ENCODE measurements around the gene SLC25A13. TPM values are rescaled to one million over a fixed set of nuclear protein-coding genes. Genes with fewer than 3 reads are reported as not detected.

The SLC25A13 gene
- total RNA-seq, 1 donor from 2014 or later = 44.0 TPM

DNA sequence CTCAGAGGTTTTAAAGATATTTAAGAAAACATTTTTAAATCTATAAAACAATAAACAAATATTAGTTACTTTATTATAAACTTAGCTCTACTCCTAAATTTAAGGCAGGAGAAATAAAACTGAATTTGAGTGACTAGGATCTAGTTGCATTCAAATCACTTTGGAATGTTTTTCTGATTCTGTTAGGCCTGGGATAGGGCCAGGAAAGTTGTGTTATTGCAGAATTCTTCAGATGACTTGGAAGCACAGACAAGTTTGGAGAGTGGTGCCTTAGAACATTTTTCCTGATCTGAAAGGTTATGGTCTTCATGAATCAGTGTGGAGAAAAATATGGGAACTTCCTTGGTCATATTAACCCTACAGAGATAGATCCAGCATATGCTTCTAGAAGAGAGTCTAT is 15.6 kb upstream of the SLC25A13 start:
- no peaks in the 10 kb centered on the region for H3K27me3 ChIP-seq (ENCODE audit: control insufficient read depth, insufficient read depth, low read length)
- TF ChIP-seq CTCF (IDR thresholded peaks at IDR 0.05; ENCODE audit: insufficient read depth, low read length, poor library complexity, severe bottlenecking) = no peak
- H3K36me3 ChIP-seq (ENCODE audit: control insufficient read depth, insufficient read depth, low read length) = no peaks in the 10 kb centered on the region
- no peak overlapping the region for H3K4me3 ChIP-seq (ENCODE audit: low read depth, low read length)
- no peak for DNase-seq (ENCODE audit: low read depth)

GRCh38 chr7:96332325-96332724 is 10.4 kb upstream of the SLC25A13 start:
- no peak for TF ChIP-seq CTCF (IDR thresholded peaks at IDR 0.05; ENCODE audit: insufficient read depth, low read length, poor library complexity, severe bottlenecking)
- no peak overlapping the region for H3K4me3 ChIP-seq (ENCODE audit: low read depth, low read length)
- DNase-seq (ENCODE audit: low read depth) = no peak
- H3K36me3 ChIP-seq (ENCODE audit: control insufficient read depth, insufficient read depth, low read length) = no peaks in the 10 kb centered on the region
- no peaks in the 10 kb centered on the region for H3K27me3 ChIP-seq (ENCODE audit: control insufficient read depth, insufficient read depth, low read length)

DNA sequence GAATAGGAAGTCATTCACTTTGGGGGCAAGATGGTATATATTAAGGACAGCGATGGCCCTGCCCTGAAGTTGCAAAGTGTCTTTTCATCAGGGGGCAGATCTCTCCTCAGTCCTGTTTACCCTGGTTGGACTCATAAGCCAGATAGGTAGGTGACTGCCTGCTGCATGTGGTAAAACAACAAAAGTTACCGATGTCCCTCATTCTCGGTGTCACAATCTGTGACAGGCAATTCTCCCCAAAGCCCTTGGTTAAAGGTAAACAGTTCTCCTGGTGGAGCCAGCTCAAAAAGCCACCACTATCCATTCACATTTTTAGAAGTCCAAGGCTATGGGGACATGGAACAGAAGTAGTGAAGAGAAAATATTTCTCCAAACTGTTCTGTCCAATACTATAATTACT is 9.9 kb upstream of the SLC25A13 start:
- no peak for DNase-seq (ENCODE audit: low read depth)
- Histone ChIP-seq H3K4me3 (ENCODE audit: low read depth, low read length) (no peak overlapping the region), H3K36me3 (ENCODE audit: control insufficient read depth, insufficient read depth, low read length) (no peaks in the 10 kb centered on the region), H3K27me3 (ENCODE audit: control insufficient read depth, insufficient read depth, low read length) (no peaks in the 10 kb centered on the region)
- no peak for TF ChIP-seq CTCF (IDR thresholded peaks at IDR 0.05; ENCODE audit: insufficient read depth, low read length, poor library complexity, severe bottlenecking)

GRCh38 chr7:96331233-96331632 is 9.3 kb upstream of the SLC25A13 start:
- H3K4me3 ChIP-seq (ENCODE audit: low read depth, low read length) = no peak overlapping the region
- no peaks in the 10 kb centered on the region for H3K27me3 ChIP-seq (ENCODE audit: control insufficient read depth, insufficient read depth, low read length)
- no peaks in the 10 kb centered on the region for H3K36me3 ChIP-seq (ENCODE audit: control insufficient read depth, insufficient read depth, low read length)
- TF ChIP-seq CTCF (IDR thresholded peaks at IDR 0.05; ENCODE audit: insufficient read depth, low read length, poor library complexity, severe bottlenecking) = no peak
- DNase-seq (ENCODE audit: low read depth) = no peak

- DNase-seq (ENCODE audit: low read depth) = no peak
- no peak overlapping the region for H3K4me3 ChIP-seq (ENCODE audit: low read depth, low read length)
- no peak for TF ChIP-seq CTCF (IDR thresholded peaks at IDR 0.05; ENCODE audit: insufficient read depth, low read length, poor library complexity, severe bottlenecking)
Measured at GRCh38 chr7:96330193-96330592, 8.3 kb upstream of the SLC25A13 start.

DNA sequence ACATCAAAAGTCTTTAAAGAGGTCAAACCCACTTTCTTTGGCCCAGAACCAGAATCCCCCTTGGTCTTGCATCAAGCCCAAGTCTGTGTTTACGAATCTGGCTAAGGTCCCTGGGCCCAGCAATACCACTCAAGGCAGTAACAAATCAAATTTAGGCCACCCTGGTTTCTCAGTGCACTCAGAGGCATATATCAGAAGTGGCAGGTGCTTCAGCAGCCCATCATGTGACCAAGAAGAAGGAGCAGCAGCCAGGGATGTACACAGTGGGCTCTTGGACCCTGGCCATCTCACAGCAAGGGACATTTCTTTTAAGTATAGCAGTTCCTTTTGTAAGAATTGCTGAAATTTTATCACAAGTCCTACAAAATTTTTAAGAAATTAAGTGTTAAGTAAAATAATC is 7.3 kb upstream of the SLC25A13 start:
- no peak for DNase-seq (ENCODE audit: low read depth)
- Histone ChIP-seq H3K27me3 (ENCODE audit: control insufficient read depth, insufficient read depth, low read length) (no peaks in the 10 kb centered on the region), H3K4me3 (ENCODE audit: low read depth, low read length) (no peak overlapping the region), H3K36me3 (ENCODE audit: control insufficient read depth, insufficient read depth, low read length) (no peaks in the 10 kb centered on the region)
- no peak for TF ChIP-seq CTCF (IDR thresholded peaks at IDR 0.05; ENCODE audit: insufficient read depth, low read length, poor library complexity, severe bottlenecking)

More at GRCh38 chr7:96330193-96330592, 8.3 kb upstream of the SLC25A13 start:
- Histone ChIP-seq H3K27me3 (ENCODE audit: control insufficient read depth, insufficient read depth, low read length) (no peaks in the 10 kb centered on the region), H3K36me3 (ENCODE audit: control insufficient read depth, insufficient read depth, low read length) (no peaks in the 10 kb centered on the region)
